ENCODE results near the gene ITGAX.

The ITGAX gene

GRCh38 chr16:31397096-31397660 is 42.2 kb downstream of the ITGAX start:
- no peak for DNase-seq (ENCODE audit: low spot score)
- in situ Hi-C loops (cut with MboI; ENCODE audit: low sequenced_read_pairs, unreplicated experiment) = no loop called here
- no peak for TF ChIP-seq CTCF (IDR thresholded peaks at IDR 0.05; ENCODE audit: borderline replicate concordance, control extremely low read depth, extremely low read depth, insufficient read depth, missing control alignments)

GRCh38 chr16:31397701-31398100 is 42.7 kb downstream of the ITGAX start:
- no peak for DNase-seq (ENCODE audit: low spot score)
- in situ Hi-C loops (cut with MboI; ENCODE audit: low sequenced_read_pairs, unreplicated experiment) = no loop called here
- no peak for TF ChIP-seq CTCF (IDR thresholded peaks at IDR 0.05; ENCODE audit: borderline replicate concordance, control extremely low read depth, extremely low read depth, insufficient read depth, missing control alignments)

- in situ Hi-C loops (cut with MboI; ENCODE audit: low sequenced_read_pairs, unreplicated experiment) = no loop called here
- DNase-seq (ENCODE audit: low spot score) = no peak
- TF ChIP-seq CTCF (IDR thresholded peaks at IDR 0.05; ENCODE audit: borderline replicate concordance, control extremely low read depth, extremely low read depth, insufficient read depth, missing control alignments) = no peak
Measured at GRCh38 chr16:31400191-31400590, 45.2 kb downstream of the ITGAX start.

- in situ Hi-C loops (cut with MboI; ENCODE audit: low sequenced_read_pairs, unreplicated experiment) = no loop called here
- no peak for TF ChIP-seq CTCF (IDR thresholded peaks at IDR 0.05; ENCODE audit: borderline replicate concordance, control extremely low read depth, extremely low read depth, insufficient read depth, missing control alignments)
- DNase-seq (ENCODE audit: low spot score) = no peak
Measured at GRCh38 chr16:31401436-31401835, 46.5 kb downstream of the ITGAX start.

GRCh38 chr16:31402687-31403086 is 47.7 kb downstream of the ITGAX start:
- no peak for TF ChIP-seq CTCF (IDR thresholded peaks at IDR 0.05; ENCODE audit: borderline replicate concordance, control extremely low read depth, extremely low read depth, insufficient read depth, missing control alignments)
- in situ Hi-C loops (cut with MboI; ENCODE audit: low sequenced_read_pairs, unreplicated experiment) = no loop called here
- no peak for DNase-seq (ENCODE audit: low spot score)

- DNase-seq (ENCODE audit: low spot score) = no peak
- in situ Hi-C loops (cut with MboI; ENCODE audit: low sequenced_read_pairs, unreplicated experiment) = no loop called here
- TF ChIP-seq CTCF (IDR thresholded peaks at IDR 0.05; ENCODE audit: borderline replicate concordance, control extremely low read depth, extremely low read depth, insufficient read depth, missing control alignments) = no peak
Measured at GRCh38 chr16:31403590-31404352, 48.8 kb downstream of the ITGAX start.

Measured in GM13976 (cell line).